GM19463 (cell line): ENCODE data around the gene ZNF497.
A peak's percentile ranks its signal among the peaks of the same experiment; 100 is the strongest.
"Not testable (repeated sequence)": the region's sequence is repeated elsewhere in the genome, so short reads cannot be mapped to it uniquely, and the experiment has no call there.

Experiments used
- ATAC-seq: cut with Tn5 transposase; IDR thresholded peaks from one replicate; pipeline ENCODE4 v1.9.1; 2021; ENCODE audit warnings: mild to moderate bottlenecking, moderate library complexity; ENCODE audit not compliant: unreplicated experiment

ZNF497 gene

DNA sequence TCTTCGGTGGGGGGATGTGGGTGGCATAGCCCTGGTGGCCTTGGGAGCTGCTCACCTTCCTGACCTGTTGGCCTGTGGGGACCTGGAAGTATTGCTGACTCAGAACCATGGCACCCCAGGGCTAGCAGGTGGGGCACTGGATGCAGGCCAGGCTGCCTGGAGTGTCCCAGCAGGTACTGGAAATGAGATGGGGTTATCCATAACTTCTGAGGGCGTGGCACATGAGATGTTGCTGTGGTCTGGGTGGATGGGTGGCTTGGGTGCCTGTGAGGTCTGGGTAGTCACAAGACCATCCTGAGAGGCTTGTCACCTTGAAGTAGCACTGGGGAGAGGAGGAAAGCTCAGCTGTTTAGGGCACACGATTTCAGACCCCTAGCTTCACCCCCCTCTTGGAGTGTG is 32.3 kb upstream of the ZNF497 start:
- no peak for ATAC-seq

DNA sequence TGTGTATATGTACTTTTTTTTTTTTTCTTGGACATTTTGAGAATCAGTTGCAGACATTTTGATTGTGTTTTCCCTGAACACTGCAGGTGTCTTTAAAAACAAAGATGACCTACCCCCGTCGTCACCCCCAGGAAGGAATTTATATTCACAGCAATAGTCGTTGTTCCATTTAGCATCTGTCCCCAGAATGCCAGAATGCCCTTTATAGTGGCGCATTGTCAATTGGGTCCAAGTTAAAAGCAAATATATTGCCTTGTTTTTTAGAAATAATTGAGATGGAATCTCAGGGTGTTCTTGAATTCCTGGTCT is 31.1 kb upstream of the ZNF497 start:
- ATAC-seq, result no peak

DNA sequence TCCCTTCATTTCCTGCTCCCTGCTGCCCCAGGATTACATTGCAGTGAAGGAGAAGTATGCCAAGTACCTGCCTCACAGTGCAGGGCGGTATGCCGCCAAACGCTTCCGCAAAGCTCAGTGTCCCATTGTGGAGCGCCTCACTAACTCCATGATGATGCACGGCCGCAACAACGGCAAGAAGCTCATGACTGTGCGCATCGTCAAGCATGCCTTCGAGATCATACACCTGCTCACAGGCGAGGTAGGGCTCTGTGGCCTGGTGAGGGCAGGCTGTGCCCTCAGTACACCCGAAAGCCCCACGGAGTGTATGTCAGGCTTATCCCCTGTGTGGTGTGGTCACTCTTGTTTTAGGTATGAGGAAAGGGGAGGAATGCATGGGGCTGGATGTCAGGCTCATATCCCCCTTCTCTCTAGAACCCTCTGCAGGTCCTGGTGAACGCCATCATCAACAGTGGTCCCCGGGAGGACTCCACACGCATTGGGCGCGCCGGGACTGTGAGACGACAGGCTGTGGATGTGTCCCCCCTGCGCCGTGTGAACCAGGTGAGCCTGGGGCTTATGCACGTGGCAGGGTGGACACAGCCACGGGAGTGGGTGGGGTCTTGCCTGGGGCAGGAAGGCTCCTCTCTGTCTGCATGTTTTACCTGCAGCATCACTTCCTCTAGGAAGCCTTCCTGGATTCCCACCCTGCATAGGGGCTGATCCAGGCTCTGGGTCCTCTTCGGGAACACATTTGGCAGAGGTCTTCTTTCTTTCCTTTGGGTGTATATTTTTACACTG is 30.6 kb upstream of the ZNF497 start:
- ATAC-seq, result no peak

DNA sequence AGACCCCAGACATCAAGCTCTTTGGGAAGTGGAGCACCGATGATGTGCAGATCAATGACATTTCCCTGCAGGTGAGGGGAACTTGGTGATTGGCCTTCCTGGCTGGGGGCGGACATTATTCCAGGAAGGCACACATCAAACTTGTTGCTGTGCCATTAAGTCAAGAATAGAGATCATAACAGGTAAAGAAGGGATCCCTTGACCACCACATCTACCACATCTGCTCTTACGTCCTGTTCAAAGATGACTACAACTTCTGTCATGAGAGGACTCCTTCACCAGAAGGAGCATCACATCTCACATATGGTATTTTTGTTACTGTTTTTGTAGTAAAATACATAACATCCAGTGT is 25.6 kb upstream of the ZNF497 start:
- no peak for ATAC-seq

DNA sequence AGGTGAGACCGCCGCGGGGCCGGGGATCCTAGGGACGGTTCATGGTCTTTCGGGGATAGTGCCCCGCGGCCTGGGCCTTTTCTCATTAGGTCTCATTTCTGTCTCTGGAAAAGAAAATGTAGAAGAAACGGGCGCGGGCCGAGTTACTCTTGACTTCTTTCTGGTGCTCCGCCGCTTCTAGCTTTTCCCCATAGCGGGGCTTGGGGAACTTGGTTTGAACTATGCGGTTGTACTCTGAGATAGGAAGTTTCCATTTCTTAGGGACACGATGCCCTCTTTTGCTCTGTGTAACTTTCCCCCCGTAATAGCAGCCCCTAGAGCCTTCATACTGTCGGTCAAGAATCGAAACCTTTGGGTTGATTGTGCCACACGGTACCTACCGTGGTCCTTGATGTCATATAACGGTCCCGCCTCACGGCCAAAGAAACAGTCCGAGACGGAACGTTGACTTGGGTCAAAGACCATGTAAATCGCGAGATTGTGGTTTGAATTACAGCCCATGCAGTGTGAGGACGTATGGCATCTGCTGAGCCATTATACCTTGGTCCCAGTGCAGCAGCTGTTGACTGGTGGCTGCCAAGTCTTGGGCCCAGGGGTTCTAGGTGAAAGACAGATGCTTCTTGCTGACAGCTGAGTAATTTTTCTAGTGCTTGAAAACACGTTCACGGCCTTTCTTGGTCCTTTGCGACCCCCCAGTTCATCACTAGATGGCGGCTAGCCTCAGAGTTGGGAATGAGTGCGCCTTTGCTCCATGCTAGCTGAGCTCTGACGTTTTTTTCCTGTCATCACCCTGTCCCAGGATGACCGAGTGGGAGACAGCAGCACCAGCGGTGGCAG is 25.0 kb upstream of the ZNF497 start:
- no peak for ATAC-seq

DNA sequence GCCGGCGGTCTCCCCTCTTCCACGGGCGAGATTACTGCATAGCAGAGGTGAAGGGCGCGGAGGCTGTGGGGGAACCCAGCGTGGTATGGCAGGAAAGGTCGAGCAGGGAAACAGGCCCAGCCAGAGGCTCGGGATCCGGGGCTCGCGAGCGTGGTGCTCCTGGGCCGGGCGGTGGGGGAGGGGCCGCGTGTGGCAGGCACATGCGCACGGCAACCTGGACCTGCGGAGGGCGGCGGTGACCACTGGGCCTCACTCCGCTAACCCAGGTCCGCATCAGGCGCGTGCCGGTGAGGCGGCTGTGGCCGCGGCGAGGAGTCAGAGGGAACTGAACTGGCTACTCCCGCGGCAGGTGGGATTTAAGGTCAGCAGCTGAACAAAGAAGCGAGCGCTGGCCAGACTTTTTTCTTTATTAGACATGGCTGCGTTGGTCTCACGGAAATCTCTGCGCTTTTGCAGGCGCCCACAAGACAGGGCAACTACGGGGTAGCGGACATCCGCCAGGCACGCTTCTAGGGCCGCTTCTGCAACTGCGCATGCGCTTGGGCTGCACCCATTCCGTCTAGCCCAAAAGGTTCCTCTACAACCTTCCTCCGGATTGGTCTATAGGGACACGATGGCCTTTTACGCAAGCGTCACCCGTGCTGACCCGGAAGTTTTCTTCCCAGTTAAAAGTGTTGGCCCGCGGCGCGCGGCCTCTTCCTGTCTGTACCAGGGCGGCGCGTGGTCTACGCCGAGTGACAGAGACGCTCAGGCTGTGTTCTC is 24.2 kb upstream of the ZNF497 start, which contains the start of gene RPS5:
RPS5 (plus strand) TSS at position 694 of the 762 bp plus-strand sequence. CDS start 869 bp downstream, outside the sequence.
- ATAC-seq, result peak; percentile 82

DNA sequence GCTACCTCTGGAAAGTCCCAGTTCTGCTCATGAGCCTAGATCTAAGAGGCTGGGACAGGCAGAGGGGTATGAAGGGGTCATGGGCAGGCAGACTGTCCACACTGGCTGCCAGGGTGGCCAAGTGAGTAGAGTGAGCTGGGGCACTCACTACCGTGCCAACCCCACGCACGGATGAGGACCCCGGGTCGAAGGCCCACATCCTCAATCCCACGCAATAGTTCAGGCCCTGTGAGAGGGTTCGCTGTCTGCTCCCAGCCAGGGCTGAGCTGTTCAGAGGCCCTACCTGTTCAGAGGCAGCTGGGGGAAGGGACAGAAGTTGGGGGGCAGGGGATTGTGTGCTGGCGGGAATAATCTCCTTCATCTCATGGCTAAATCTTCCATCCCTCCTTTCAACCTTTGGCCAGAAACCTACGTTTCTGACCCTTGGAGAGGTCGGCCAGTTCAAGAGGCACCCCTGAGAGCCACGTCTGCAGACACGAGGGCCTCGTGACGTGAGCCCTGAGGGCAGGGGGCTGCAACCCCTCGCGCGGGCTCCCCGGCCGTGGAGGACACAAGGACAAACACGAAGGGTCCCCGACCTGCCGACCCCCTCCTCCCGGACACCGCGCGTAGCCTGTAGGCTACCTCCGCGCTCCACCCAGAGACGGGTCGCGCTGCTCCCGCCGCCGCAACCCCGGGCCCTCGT is 23.5 kb upstream of the ZNF497 start:
- peak; percentile 6 for ATAC-seq

DNA sequence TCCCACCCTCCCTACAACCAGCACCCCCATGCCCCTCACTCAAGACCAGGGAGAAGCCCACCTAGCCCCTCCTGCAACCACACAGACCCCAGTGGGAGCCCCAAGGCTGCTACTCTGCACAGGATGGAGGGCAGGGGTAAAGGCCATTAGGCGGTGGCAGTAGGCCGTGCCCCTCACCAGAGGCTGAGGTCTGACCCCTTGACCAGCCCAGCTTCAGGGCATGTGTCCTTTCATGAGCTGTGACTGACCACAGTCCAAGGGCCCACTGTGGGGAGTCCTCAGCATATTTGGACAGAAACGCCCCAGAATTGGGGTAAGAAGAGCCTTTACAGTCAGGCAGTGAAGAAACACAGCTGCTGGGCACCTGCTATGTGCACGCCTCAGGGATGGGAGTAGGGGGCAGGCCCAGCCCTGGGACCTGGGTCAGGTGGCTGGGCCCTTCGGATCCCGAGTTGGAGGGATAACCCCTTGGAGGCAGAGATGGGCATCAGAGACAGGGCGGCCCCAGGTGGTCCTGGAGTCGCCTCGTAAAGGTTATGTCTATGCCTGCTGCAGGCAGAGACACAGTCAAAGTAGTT is 22.9 kb upstream of the ZNF497 start:
- no peak for ATAC-seq

DNA sequence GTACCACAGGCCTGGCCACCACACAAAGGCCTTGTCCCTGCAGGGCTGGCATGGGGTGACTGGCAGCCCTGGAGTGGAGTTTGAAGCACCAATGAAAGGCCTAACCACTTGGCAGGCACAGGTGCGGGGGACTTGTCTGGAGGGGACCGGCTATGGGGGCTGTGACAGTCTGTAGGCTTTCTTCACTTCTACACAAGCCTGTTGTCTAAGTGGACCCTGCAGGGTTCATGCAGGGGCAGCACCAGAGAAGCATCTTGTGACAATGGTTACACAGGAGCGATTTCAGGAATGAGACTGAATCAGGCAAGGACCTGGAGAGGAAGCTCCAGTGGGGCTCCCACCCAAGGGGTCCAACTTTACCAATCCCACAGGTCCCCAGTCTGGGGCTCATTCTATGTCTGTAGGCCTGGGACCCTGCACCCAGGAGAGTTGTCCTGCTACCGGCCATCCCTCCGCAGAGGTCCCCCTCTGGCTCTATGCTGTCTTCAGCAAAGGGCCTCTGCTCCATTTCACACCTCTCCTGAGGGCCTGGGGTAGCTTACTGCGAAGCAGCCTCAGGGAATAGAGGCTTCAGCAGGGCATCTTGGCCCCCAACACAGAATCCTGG is 20.5 kb upstream of the ZNF497 start:
- ATAC-seq, result no peak

DNA sequence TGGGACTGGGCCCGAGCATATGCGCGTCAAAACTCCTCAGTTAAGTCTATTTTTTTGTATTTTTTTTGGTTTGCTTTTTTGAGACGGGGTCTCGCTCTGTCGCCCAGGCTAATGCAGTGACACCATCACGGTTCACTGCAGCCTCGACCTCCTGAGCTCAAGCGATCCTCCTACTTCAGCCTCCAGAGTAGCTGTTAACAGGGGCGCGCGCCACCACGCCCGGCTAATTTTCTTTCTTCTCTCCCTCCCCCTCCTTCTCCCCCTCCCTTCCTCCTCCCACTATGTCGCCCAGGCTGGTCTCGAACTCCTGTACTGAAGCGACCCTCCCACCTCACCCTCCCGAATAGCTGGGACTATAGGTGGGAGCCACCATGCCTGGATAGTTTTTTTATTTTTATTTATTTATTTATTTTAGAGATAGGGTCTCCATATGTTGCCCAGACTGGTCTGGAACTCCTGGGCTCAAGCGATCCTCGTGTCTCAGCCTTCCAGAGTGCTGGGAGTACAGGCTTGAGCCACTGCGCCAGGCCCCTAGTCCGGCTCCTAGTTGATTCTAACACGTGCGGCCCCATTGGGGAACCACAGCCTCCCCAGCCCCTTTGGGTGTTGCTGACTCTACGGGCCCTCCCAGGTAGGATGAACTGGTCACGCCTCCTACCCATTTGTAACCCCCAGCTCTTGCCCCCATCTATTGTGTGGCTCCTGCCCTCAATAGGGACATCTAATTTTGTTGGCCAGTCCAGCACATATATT is 19.1 kb upstream of the ZNF497 start:
- no peak for ATAC-seq

DNA sequence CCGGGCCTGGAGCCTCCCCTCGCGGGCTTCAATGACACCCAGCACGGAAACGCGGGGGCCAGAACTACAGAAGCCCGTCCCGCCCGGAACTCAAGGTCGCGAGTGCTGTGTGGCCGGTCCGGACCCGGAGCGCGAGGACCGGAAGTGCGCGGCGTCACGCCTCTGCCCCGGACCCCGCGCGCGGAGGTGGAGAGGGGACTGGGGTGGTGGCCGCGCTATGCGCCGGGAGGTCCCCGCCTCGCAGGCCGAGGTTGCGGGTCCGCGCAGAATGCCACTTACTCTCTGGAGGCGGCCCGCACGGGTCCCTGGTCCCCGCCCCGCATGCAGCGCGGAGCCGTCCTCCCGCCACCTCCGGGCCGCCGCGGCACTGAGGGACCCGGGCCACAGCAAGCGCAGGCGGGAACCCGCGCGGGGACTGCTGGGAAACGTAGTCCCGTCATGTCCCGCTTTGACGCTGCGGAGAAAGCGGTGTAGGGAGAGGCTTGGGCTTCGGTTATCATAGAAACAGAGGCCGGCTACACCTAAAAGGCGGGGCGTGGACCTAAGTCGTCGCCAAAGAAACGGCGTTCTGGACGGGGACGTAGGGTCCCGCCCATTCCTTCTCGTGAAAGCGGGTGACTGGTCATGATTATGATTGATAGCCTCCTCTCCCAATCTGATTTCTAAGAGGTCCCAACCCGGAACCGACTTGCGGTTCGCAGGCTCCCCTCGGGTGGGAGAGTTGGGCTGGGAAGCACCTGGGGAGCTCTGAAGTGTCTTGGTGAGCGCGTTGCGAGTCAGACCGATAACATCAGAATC is 18.3 kb upstream of the ZNF497 start, which contains the start of gene ZNF837:
ZNF837 (minus strand) TSS at position 369 of the 798 bp plus-strand sequence. CDS start 11,698 bp downstream, outside the sequence.
- ATAC-seq, result peak; percentile 76

DNA sequence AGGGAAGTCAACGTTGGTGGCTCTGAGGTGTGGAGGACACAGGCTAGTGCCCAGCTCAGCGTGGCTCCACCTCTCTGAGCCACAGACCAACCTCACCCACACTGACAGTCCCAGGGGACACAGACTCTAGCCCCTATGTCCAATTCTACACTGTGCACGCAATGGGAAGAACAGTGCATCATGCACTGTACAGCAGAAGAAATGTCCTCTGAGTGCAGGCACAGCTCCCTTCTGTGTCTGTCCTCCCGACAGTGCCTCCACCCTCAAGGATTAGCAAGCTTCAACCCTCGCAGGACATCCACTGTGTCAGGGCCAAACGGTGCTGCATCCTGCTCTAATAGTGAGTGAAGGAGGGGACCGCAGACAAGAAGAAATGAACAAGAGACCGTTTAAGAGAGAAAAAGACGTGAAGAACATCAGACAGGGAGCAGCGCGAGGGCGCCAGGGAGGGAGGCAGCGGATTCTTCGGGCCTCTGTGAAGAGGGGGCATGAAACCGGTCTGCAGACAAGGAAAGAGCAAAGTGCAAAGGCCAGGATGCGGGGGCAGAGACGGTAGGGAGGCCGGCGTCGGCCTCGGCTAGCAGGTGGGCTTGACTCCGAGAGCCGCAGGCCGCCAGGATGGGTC is 17.6 kb upstream of the ZNF497 start:
- ATAC-seq, result no peak

DNA sequence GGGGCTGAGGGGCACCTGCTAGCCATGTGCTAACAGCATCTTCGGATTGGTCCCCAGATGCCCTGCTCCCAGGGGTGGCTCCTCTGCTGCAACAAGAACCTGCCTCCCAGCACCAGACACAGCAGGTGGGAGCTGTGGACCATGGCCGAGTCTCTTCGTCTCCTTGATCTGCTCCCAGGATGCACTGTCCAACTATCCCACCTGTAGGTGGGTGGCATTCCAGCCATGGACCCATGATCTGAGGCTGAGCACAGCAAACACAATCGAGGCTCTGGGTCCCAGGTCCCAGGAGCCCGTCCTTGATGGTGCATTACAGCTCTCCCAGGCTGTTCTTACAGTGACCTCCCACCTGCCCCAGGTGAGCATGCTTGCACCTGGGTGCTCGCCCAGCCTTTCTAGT is 16.7 kb upstream of the ZNF497 start:
- ATAC-seq, result no peak

DNA sequence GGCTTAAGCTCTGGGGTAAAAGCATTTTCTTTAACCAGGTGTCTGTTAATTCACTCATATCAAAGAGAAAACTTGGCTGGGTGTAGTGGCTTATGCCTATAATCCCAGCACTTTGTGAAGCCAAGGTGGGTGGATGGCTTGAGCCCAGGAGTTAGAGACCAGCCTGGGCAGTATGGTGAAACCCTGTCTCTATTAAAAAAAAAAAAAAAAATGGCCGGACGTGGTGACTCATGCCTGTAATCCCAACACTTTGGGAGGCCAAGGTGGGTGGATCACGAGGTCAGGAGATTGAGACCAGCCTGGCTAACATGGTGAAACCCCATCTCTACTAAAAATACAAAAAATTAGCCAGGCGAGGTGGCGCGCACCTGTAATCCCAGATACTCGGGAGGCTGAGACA is 14.2 kb upstream of the ZNF497 start:
- ATAC-seq, result not testable (repeated sequence)

DNA sequence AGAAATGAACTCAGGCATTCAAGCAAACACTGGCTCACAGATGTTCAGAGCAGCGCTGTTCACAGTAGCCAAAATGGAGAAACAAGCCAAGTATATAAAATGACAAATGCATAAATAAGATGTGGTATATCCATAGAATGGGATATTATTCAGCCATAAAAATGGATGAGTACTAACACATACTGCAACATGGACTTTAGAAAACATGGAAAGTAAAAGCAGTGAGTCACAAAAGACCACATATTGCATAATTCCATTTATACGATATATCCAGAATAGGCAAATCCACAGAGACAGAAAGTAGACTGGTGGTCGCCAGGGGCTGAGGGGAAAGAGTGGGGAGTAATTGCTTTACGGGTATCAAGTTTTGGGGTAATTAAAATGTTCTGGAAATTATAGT is 11.6 kb upstream of the ZNF497 start:
- ATAC-seq, result no peak

DNA sequence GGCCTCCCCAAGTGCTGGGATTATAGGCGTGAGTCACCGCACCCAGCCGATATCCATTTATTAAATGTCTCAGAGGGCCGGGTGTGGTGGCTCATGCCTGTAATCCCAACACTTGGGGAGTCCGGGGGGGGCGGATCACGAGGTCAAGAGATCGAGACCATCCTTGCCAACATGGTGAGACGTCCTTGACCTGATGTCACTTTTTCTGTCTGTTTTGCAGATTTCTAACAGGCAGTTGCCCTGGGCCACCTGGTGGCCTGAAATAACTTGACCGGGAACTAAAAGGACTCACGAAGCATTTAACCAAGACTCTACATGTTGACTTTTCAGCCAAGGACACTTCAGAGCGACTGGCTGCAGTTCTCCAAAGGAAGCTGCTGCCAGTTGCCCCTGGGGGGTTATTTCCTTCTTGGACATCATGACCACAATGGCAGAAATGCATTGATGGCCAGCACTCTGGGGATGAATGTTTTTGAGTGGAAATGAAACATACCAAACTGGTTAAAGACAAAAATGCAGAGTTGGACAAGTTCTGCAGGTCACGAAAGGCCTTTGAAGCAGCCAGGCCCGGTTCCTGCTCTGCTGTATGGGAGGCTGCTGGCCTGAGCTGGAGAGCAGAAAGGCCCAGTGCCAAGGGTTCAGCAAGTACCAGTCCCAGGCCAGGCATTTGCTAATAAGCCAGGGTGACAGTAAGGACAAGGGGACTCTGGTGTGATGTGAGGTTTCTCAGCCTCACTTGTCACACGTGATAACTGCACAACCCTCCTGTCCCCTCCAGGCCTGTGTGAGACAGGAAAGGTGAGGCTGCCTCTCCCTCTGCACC is 10.0 kb upstream of the ZNF497 start:
- ATAC-seq, result no peak
